NCI-H1092 (cell line): ENCODE measurements around the gene HTRA2.
"Not testable (repeated sequence)": the region's sequence is repeated elsewhere in the genome, so short reads cannot be mapped to it uniquely, and the experiment has no call there.

ENCODE experiments used
- DNase-seq: peaks from one replicate; lab custom pipeline; 2025; lab: John Stamatoyannopoulos, UW

The HTRA2 gene

GRCh38 chr2:74561022-74561421 lies 31.3 kb downstream of the HTRA2 start:
- DNase-seq, result not testable (repeated sequence)

GRCh38 chr2:74562126-74562775 lies 32.5 kb downstream of the HTRA2 start:
- DNase-seq, result no peak

GRCh38 chr2:74564222-74564621 lies 34.5 kb downstream of the HTRA2 start:
- DNase-seq, result no peak

GRCh38 chr2:74566076-74566753 lies 36.5 kb downstream of the HTRA2 start:
- no peak for DNase-seq

GRCh38 chr2:74566754-74567085 lies 37.0 kb downstream of the HTRA2 start:
- no peak for DNase-seq

- DNase-seq, result no peak
Observed at GRCh38 chr2:74567881-74568280, 38.1 kb downstream of the HTRA2 start.

GRCh38 chr2:74569686-74570085 lies 40.0 kb downstream of the HTRA2 start:
- no peak for DNase-seq

GRCh38 chr2:74571058-74571457 lies 41.3 kb downstream of the HTRA2 start:
- no peak for DNase-seq

GRCh38 chr2:74572178-74572925 lies 42.6 kb downstream of the HTRA2 start:
- no peak for DNase-seq

- no peak for DNase-seq
Observed at GRCh38 chr2:74573747-74574562, 44.2 kb downstream of the HTRA2 start.

GRCh38 chr2:74575320-74575719 lies 45.6 kb downstream of the HTRA2 start:
- DNase-seq, result no peak

GRCh38 chr2:74576211-74576862 lies 46.6 kb downstream of the HTRA2 start:
- DNase-seq, result no peak

GRCh38 chr2:74576863-74577229 lies 47.1 kb downstream of the HTRA2 start:
- no peak for DNase-seq

- no peak for DNase-seq
Observed at GRCh38 chr2:74577448-74577847, 47.7 kb downstream of the HTRA2 start.

GRCh38 chr2:74578408-74578807 lies 48.7 kb downstream of the HTRA2 start:
- DNase-seq, result no peak

- no peak for DNase-seq
Observed at GRCh38 chr2:74581463-74581862, 51.7 kb downstream of the HTRA2 start.

GRCh38 chr2:74582184-74582583 lies 52.5 kb downstream of the HTRA2 start:
- DNase-seq, result no peak
